A204.1 (cell line): ENCODE measurements around the gene ACR.

ENCODE experiments used
- FAIRE-seq: peaks from 2 replicates; lab custom pipeline; 2012; peaks lifted over from hg19 to GRCh38; lab: Jason Lieb, UNC

The ACR gene

DNA sequence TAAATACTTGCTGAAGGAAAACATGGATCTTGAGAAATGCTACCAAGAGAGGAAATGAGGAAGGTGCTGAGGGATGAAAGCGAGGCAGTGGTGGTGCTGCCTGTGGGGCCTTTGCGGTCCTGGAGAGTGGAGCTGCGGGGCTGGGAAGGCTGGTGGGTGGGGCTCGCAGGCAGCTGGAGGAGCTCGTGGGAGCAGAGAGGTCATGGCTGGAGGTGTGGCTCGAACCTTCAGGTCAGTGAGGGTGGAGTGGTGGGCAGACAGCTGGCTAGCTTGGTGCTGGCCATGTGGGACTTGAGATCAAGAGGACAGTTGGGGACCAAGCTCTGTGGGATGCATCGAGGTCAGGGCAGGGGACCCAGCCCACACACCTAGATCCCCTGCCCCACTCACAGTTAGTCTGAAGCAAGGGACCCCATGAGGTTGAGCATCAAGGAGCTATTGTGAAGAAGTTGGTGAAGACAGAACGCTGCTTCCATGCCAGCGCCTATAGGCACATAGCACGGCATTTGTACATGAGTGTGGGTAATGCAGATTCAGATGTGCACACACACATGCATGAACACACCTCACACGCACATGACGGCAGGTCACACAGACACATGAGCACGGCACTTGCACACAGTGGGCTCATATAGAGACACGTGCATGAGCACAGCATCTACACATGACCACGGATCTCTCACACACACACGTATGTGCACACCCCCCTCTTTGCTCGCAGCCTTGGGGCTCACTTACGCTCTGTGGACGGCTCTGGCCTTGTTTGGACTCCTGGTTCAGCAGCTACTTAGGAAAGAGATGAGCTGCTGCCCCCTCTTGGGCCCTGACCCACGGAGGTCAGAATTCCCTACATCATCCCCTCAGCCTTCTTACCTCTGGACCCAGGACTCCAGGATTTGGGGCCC is 34.9 kb upstream of the ACR start:
- no peak for FAIRE-seq

GRCh38 chr22:50703726-50704509 is 34.1 kb upstream of the ACR start:
- FAIRE-seq: no peak

- FAIRE-seq: no peak
These were observed 33.3 kb upstream of the ACR start for GRCh38 chr22:50704510-50705218.

GRCh38 chr22:50705219-50705691 is 32.7 kb upstream of the ACR start:
- FAIRE-seq: no peak

DNA sequence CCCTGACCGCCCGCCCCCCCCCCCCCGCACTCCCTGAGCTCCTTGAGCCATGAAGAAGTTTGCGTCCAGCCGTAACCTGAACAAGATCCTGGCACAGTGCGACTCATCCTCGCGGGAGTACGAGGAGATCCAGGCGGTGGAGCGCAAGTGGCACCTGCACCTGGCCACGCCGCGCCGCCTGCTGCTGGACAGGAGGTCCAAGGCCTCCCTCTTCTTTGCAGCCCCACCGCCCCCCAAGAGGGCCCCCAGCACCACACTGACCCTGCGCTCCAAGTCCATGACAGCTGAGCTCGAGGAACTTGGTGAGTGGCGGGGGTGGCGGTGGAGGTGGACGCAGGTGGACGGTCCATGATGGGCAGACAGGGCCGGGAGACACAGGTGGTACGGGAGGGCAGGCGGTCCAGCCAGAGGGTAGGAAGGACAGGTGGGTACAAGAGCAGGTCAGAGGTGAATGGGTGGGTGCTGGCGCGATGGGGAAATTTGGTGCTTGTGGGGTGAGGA is 32.1 kb upstream of the ACR start:
- no peak for FAIRE-seq

- no peak for FAIRE-seq
These were observed 31.4 kb upstream of the ACR start for GRCh38 chr22:50706481-50707125.

- FAIRE-seq: no peak
These were observed 29.5 kb upstream of the ACR start for GRCh38 chr22:50708474-50708873.

GRCh38 chr22:50708996-50709395 is 29.0 kb upstream of the ACR start:
- FAIRE-seq: no peak

DNA sequence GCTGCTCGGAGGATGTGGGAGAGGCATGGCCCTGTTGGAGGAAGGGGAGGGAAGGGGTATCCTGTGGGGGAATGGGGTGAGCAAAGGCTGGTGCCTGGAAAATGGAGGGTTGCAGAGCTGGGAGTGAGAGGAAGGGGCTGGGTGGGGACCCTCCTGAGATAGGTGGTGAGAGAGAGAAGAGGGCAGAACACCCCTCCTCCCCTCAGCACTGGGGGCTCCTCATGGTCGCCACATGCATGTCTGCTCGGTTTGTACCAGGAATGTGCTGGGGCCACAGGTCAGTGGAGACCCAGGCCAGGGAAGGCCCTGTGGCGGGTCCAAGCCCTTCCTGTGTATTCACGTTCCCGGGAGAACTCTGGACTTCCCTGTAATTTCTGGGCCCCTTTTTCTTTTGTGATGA is 27.8 kb upstream of the ACR start:
- no peak for FAIRE-seq

- no peak for FAIRE-seq
These were observed 27.1 kb upstream of the ACR start for GRCh38 chr22:50710886-50711285.

- no peak for FAIRE-seq
These were observed 26.3 kb upstream of the ACR start for GRCh38 chr22:50711446-50712340.

DNA sequence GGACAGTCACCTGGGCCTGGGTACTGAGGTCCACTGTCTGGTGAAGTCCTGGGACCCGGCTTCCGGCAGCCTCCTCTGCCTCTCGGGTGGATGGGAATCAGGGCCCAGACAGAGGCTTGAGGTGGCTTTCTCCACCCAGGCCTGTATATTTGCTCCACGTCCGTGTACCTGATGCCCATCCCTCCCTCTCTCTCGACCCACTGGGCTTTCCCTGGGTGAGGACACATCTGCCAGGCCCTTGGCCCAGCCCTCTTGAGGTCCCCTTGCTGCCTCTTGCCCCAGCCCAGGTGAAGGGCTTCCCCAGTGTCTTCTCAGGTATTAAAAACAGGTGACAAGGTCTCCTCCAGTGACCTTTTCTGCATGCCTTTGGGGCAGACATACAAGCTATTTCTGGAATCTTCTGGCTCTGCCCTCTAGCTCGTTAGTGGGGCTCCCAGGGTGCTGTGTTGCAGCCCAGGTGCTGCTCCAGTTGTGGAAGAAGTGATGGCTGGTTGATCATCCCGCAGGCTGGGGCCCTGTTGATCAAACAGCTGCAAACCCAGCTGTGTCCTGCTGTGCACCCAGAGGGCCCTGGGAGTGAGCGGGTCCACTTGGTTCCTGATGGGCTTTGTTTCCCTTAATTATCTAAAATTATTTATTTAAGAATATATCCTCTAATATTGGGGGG is 25.5 kb upstream of the ACR start:
- FAIRE-seq: no peak

DNA sequence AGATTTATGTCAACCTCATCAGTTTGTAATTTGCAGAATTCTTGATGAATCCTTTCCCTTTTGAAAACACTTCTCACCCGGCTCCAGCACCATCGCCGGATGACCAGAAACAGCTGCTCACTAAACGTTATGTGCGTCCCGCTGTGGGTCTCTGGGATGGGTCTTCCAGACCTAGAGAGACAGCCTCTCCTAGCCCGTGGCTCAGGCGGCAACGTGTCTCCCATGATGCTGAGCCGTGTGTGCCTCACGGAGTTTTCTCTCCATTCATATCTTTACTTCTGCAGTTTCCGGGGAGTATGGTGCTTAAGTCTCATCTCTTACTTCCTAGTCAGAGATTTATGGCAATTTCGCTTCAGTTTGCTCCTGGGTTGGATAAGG is 25.0 kb upstream of the ACR start:
- FAIRE-seq: no peak

GRCh38 chr22:50713571-50714056 is 24.4 kb upstream of the ACR start:
- FAIRE-seq: no peak

DNA sequence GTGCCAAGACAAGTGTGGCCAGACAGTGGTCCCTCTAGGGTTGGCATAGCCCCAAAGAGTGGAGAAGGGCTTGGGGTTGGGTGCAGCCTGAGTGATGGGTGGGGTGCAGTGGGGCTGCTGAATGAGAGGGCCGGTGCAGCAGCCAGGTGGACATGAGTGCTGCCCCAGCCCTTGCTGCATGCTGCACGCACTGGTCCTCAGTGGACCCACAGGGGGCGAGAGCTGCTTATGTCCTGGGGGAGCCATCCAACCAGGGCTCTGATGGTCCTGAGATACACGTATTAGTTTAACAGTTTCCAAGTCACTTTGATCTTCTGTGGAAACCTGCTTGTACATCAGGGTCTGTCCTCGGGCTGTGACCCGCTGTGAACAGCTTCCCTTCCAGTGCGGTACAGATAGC is 23.9 kb upstream of the ACR start:
- FAIRE-seq: no peak

GRCh38 chr22:50714631-50715179 is 23.3 kb upstream of the ACR start:
- FAIRE-seq: no peak

DNA sequence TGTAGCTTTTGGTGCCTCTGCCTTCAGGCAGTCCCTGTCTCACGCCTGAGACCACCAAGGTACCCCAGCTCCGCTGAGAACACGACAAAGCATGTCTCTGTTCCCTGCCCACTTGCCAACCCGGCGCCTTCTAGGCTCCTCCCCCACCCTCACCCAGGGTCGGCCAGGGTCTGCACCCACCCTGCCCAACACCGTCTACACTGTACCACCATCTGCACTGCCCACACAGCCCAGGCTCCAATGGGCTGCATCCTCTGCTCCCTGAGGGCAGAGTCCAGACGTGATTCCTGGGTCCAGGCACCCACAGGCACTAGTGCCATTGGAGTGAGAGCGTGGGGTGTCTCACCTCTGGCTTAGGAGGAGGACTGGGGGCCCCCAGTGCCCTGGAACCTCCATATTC is 22.8 kb upstream of the ACR start:
- no peak for FAIRE-seq

- FAIRE-seq: no peak
These were observed 22.2 kb upstream of the ACR start for GRCh38 chr22:50715776-50716175.

DNA sequence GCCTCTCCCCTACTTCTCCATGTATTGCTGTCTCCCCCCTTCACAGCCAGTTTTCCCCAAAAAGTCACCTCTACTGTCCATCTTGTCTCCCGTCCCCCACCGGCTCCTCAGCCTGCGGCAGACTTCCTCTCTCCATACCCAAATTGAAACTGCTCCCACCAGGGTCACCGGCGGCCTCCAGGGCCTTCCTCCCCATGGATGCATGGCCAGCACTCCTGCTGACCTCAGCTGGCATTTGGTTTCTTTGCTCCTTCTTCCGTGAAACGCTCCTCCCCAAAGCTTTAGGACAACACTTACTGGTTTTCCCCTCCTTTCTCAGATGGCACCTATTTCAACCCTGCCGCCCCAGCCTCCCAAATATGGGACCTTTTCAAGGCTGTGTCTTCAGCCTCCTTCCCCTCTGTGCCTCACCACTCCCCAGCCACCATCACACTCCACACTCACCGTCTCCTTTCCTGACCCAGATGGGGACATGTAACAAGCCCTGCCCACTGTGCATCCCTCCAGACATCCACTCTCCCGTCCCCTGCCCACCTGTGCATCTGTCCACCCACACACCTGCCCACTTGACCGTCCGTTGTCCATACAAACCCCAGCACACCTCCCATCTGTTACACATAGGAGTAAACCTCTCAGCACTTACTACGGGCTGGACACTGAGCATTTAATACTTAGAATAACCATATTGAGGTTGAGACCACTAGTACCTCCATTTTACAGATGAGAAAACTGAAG is 21.5 kb upstream of the ACR start:
- FAIRE-seq: no peak
